ENCODE measurements around the gene FAM136A.
"Not testable (repeated sequence)": the region's sequence is repeated elsewhere in the genome, so short reads cannot be mapped to it uniquely, and the experiment has no call there.

FAM136A gene

GRCh38 chr2:70304498-70304897 lies 2.6 kb upstream of the FAM136A start:
- H2AFZ ChIP-seq (ENCODE audit: low read length): peak overlapping the region; percentile 52; the same call in 1 of the 2 replicates
- H3K9me2 ChIP-seq (replicated peaks; ENCODE audit: low read depth, low read length): no peaks in the 10 kb centered on the region
- peaks cover 2% of the 10 kb centered on the region; the same call in 1 of the 2 replicates for H3K9me3 ChIP-seq (ENCODE audit: insufficient read depth, low read depth, low read length)
- no peaks in the 10 kb centered on the region for H3K27me3 ChIP-seq (ENCODE audit: insufficient read depth, low read length, poor library complexity, severe bottlenecking)
- peaks cover 10% of the 10 kb centered on the region for H4K20me1 ChIP-seq (ENCODE audit: insufficient read depth, low read length, poor library complexity, severe bottlenecking)
- no peaks in the 10 kb centered on the region for H3K36me3 ChIP-seq (ENCODE audit: insufficient read depth, low read length)
- H3K79me2 ChIP-seq (ENCODE audit: insufficient read depth, low read length): peaks cover 18% of the 10 kb centered on the region
- no peak overlapping the region for H3K4me3 ChIP-seq (ENCODE audit: low read length, poor library complexity, severe bottlenecking)
- H3K4me1 ChIP-seq (ENCODE audit: insufficient read depth, low read length, poor library complexity, severe bottlenecking): peaks cover 7% of the 10 kb centered on the region
- no peaks in the 10 kb centered on the region for H3F3A ChIP-seq (ENCODE audit: low read depth)
- H3K4me2 ChIP-seq (ENCODE audit: low read depth, low read length, poor library complexity, severe bottlenecking): no peak overlapping the region
- no peak overlapping the region for H3K9ac ChIP-seq (ENCODE audit: low read depth, low read length, poor library complexity, severe bottlenecking)
- TF ChIP-seq EZH2phosphoT487 (IDR thresholded peaks at IDR 0.05; ENCODE audit: borderline replicate concordance): no peak
- TF ChIP-seq, protein P1, sequence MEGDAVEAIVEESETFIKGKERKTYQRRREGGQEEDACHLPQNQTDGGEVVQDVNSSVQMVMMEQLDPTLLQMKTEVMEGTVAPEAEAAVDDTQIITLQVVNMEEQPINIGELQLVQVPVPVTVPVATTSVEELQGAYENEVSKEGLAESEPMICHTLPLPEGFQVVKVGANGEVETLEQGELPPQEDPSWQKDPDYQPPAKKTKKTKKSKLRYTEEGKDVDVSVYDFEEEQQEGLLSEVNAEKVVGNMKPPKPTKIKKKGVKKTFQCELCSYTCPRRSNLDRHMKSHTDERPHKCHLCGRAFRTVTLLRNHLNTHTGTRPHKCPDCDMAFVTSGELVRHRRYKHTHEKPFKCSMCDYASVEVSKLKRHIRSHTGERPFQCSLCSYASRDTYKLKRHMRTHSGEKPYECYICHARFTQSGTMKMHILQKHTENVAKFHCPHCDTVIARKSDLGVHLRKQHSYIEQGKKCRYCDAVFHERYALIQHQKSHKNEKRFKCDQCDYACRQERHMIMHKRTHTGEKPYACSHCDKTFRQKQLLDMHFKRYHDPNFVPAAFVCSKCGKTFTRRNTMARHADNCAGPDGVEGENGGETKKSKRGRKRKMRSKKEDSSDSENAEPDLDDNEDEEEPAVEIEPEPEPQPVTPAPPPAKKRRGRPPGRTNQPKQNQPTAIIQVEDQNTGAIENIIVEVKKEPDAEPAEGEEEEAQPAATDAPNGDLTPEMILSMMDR (conservative IDR thresholded peaks at IDR 0.05; ENCODE audit: low read length): no peak

DNA sequence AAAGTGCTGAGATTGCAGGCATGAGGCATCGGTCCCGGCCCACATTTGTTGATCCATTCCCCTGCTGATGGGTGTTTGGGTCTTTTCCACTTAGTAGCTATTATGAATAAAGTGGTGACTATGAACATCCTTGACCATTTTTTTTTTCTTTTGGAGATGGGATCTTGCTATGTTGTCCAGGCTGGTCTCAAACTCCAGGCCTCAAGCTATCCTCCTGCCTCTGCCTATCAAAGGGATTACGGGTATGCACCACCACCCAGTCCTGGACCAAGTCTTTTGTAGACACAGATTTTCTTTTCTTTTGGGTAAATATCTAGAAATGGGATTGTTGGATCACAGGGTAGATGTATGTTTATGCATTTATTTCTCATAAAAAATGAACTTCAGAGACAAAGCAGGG lies 1.3 kb upstream of the FAM136A start:
- H3K4me2 ChIP-seq (ENCODE audit: low read depth, low read length, poor library complexity, severe bottlenecking): peak overlapping the region; percentile 43
- H3K9me3 ChIP-seq (ENCODE audit: insufficient read depth, low read depth, low read length): peaks cover 2% of the 10 kb centered on the region; the same call in 1 of the 2 replicates
- TF ChIP-seq EZH2phosphoT487 (IDR thresholded peaks at IDR 0.05; ENCODE audit: borderline replicate concordance): no peak
- TF ChIP-seq, protein P1 (conservative IDR thresholded peaks at IDR 0.05; ENCODE audit: low read length): no peak
- H3K36me3 ChIP-seq (ENCODE audit: insufficient read depth, low read length): peaks cover 9% of the 10 kb centered on the region; the same call in 1 of the 2 replicates
- no peaks in the 10 kb centered on the region for H3K27me3 ChIP-seq (ENCODE audit: insufficient read depth, low read length, poor library complexity, severe bottlenecking)
- H3K9ac ChIP-seq (ENCODE audit: low read depth, low read length, poor library complexity, severe bottlenecking): no peak overlapping the region
- peaks cover 30% of the 10 kb centered on the region for H3K79me2 ChIP-seq (ENCODE audit: insufficient read depth, low read length)
- no peaks in the 10 kb centered on the region for H3F3A ChIP-seq (ENCODE audit: low read depth)
- peaks cover 10% of the 10 kb centered on the region for H4K20me1 ChIP-seq (ENCODE audit: insufficient read depth, low read length, poor library complexity, severe bottlenecking)
- H3K4me1 ChIP-seq (ENCODE audit: insufficient read depth, low read length, poor library complexity, severe bottlenecking): peaks cover 7% of the 10 kb centered on the region
- H3K4me3 ChIP-seq (ENCODE audit: low read length, poor library complexity, severe bottlenecking): no peak overlapping the region
- no peaks in the 10 kb centered on the region for H3K9me2 ChIP-seq (replicated peaks; ENCODE audit: low read depth, low read length)
- peak overlapping the region; percentile 21; the same call in 1 of the 2 replicates for H2AFZ ChIP-seq (ENCODE audit: low read length)

DNA sequence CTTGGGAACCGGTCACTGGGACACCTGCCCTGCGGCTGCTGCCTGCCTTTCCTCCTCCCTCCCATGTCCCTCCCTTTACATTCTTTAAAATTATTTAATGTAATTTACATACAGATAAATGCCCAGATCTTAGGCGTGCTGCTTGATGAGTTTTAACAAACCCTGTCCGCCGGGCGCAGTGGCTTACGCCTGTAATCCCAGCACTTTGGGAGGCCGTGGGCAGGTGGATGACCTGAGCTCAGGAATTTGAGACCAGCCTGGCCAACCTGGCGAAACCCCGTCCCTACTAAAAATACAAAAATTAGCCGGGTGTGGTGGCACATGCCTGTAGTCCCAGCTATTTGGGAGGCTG lies 304 bp upstream of the FAM136A start:
- not testable (repeated sequence) for H2AFZ ChIP-seq (ENCODE audit: low read length); H3K4me2 ChIP-seq (ENCODE audit: low read depth, low read length, poor library complexity, severe bottlenecking); H3K9me2 ChIP-seq (replicated peaks; ENCODE audit: low read depth, low read length); H3F3A ChIP-seq (ENCODE audit: low read depth); H4K20me1 ChIP-seq (ENCODE audit: insufficient read depth, low read length, poor library complexity, severe bottlenecking); H3K9me3 ChIP-seq (ENCODE audit: insufficient read depth, low read depth, low read length); H3K4me1 ChIP-seq (ENCODE audit: insufficient read depth, low read length, poor library complexity, severe bottlenecking); H3K27me3 ChIP-seq (ENCODE audit: insufficient read depth, low read length, poor library complexity, severe bottlenecking)
- Histone ChIP-seq H3K79me2 (ENCODE audit: insufficient read depth, low read length) (peaks cover 30% of the 10 kb centered on the region), H3K4me3 (ENCODE audit: low read length, poor library complexity, severe bottlenecking) (peak overlapping the region; percentile 81), H3K9ac (ENCODE audit: low read depth, low read length, poor library complexity, severe bottlenecking) (peak overlapping the region; percentile 86), H3K36me3 (ENCODE audit: insufficient read depth, low read length) (peaks cover 10% of the 10 kb centered on the region; the same call in 1 of the 2 replicates)

GRCh38 chr2:70300771-70301343 lies 1.0 kb downstream of the FAM136A start:
- Histone ChIP-seq H3K9me3 (ENCODE audit: insufficient read depth, low read depth, low read length) (peaks cover 2% of the 10 kb centered on the region; the same call in 1 of the 2 replicates), H3K4me3 (ENCODE audit: low read length, poor library complexity, severe bottlenecking) (peak overlapping the region; percentile 81), H3K4me1 (ENCODE audit: insufficient read depth, low read length, poor library complexity, severe bottlenecking) (peaks cover 7% of the 10 kb centered on the region), H3F3A (ENCODE audit: low read depth) (no peaks in the 10 kb centered on the region; the same call in 1 of the 2 replicates), H3K36me3 (ENCODE audit: insufficient read depth, low read length) (peaks cover 17% of the 10 kb centered on the region; the same call in 1 of the 2 replicates), H3K79me2 (ENCODE audit: insufficient read depth, low read length) (peaks cover 30% of the 10 kb centered on the region), H3K9ac (ENCODE audit: low read depth, low read length, poor library complexity, severe bottlenecking) (peak overlapping the region; percentile 86), H2AFZ (ENCODE audit: low read length) (peak overlapping the region; percentile 92; the same call in 1 of the 2 replicates), H3K9me2 (replicated peaks; ENCODE audit: low read depth, low read length) (no peaks in the 10 kb centered on the region), H4K20me1 (ENCODE audit: insufficient read depth, low read length, poor library complexity, severe bottlenecking) (peaks cover 10% of the 10 kb centered on the region), H3K27me3 (ENCODE audit: insufficient read depth, low read length, poor library complexity, severe bottlenecking) (no peaks in the 10 kb centered on the region), H3K4me2 (ENCODE audit: low read depth, low read length, poor library complexity, severe bottlenecking) (peak overlapping the region; percentile 95)
- no peak for TF ChIP-seq EZH2phosphoT487 (IDR thresholded peaks at IDR 0.05; ENCODE audit: borderline replicate concordance)
- TF ChIP-seq, protein P1 (conservative IDR thresholded peaks at IDR 0.05; ENCODE audit: low read length): no peak; the same call in 1 of the 2 replicates

DNA sequence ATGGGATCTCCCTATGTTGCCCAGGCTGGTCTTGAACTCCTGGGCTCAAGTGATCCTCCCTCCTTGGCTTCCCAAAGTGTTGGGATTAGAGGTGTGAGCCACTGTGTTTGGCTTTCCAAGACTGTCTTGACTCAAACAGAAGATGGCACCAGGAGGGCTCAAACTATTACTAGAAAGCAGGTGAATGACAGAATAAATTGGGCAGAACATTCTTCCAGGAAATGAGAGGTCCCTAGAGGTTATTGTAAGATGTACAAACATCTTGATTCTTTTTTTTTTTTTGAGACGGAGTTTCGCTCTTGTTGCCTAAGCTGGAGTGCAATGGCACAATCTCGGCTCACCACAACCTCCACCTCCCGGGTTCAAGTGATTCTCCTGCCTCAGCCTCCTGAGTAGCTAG lies 4.0 kb downstream of the FAM136A start:
- H3K4me1 ChIP-seq (ENCODE audit: insufficient read depth, low read length, poor library complexity, severe bottlenecking); H3F3A ChIP-seq (ENCODE audit: low read depth); H3K9me3 ChIP-seq (ENCODE audit: insufficient read depth, low read depth, low read length); H3K4me3 ChIP-seq (ENCODE audit: low read length, poor library complexity, severe bottlenecking); H3K4me2 ChIP-seq (ENCODE audit: low read depth, low read length, poor library complexity, severe bottlenecking); H3K9ac ChIP-seq (ENCODE audit: low read depth, low read length, poor library complexity, severe bottlenecking); H3K9me2 ChIP-seq (replicated peaks; ENCODE audit: low read depth, low read length); H2AFZ ChIP-seq (ENCODE audit: low read length); H3K27me3 ChIP-seq (ENCODE audit: insufficient read depth, low read length, poor library complexity, severe bottlenecking): not testable (repeated sequence)
- Histone ChIP-seq H4K20me1 (ENCODE audit: insufficient read depth, low read length, poor library complexity, severe bottlenecking) (peaks cover 15% of the 10 kb centered on the region), H3K79me2 (ENCODE audit: insufficient read depth, low read length) (peaks cover 46% of the 10 kb centered on the region), H3K36me3 (ENCODE audit: insufficient read depth, low read length) (peaks cover 17% of the 10 kb centered on the region; the same call in 1 of the 2 replicates)
